B cell (primary cell): Measurements from ENCODE around the gene NME1.
"Not testable (repeated sequence)": the region's sequence is repeated elsewhere in the genome, so short reads cannot be mapped to it uniquely, and the experiment has no call there.

ENCODE experiments used
- EZH2 ChIP-seq: IDR thresholded peaks from 2 replicates; pipeline ENCODE4 v1.6.1; 2012; ENCODE audit warnings: borderline replicate concordance, low read depth, mild to moderate bottlenecking, moderate library complexity, low read length; ENCODE audit not compliant: insufficient read depth, poor library complexity, severe bottlenecking
- TF ChIP-seq, protein P1 (sequence below): fragments of 200-600 bp; IDR thresholded peaks from one replicate; pipeline ENCODE4 v1.8.0; 2022; ENCODE audit warnings: antibody characterized with exemption, mild to moderate bottlenecking

DNA sequence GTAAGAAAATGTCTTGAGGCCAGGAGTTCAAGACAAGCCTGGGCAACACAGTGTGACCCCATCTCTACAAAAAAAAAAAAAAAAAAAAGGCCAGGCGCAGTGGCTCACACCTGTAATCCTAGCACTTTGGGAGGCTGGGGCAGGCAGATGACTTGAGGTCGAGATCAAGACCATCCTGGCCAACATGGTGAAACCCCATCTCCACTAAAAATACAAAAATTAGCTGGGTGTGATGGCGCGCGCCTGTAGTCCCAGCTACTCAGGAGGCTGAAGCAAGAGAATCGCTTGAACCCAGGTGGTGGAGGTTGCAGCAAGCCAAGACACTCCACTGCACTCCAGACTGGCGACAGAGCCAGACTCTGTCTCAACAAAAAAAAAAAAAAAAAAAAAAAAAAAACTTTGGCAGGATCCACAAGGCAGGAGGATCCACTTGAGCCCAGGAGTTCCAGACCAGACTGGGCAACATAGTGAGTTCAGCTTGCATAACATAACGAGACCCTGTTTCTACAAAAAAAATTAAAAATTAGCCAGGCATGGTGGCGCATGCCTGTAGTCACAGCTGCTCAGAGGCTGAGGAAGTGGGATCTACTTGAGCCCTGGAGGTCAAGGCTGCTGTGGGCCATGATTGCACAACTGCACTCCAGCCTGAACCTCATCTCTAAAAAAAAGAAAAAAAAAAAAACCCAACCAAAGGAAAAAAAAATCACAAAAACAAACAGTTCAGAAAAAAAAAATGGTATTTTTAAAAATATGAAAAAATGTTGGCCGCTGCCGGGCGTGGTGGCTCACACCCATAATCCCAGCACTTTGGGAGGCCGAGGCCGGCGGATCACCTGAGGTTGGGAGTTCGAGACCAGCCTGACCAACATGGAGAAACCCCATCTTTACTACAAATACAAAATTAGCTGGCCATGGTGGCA is 40.8 kb upstream of the NME1 start:
- TF ChIP-seq, protein P1, sequence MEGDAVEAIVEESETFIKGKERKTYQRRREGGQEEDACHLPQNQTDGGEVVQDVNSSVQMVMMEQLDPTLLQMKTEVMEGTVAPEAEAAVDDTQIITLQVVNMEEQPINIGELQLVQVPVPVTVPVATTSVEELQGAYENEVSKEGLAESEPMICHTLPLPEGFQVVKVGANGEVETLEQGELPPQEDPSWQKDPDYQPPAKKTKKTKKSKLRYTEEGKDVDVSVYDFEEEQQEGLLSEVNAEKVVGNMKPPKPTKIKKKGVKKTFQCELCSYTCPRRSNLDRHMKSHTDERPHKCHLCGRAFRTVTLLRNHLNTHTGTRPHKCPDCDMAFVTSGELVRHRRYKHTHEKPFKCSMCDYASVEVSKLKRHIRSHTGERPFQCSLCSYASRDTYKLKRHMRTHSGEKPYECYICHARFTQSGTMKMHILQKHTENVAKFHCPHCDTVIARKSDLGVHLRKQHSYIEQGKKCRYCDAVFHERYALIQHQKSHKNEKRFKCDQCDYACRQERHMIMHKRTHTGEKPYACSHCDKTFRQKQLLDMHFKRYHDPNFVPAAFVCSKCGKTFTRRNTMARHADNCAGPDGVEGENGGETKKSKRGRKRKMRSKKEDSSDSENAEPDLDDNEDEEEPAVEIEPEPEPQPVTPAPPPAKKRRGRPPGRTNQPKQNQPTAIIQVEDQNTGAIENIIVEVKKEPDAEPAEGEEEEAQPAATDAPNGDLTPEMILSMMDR = not testable (repeated sequence)
- TF ChIP-seq EZH2 = not testable (repeated sequence)
